OCI-LY1 (cell line): ENCODE results near the gene MSI1.

Source experiments
- H2AFZ ChIP-seq: fragments of 200-600 bp; sonication (generic), shearing (Covaris generic); 2 replicates; pipeline ENCODE4 v1.6.0; 2014; ENCODE audit warnings: antibody characterized with exemption, mild to moderate bottlenecking, low read length
- H3F3A ChIP-seq: fragments of 200-600 bp; sonication (generic), shearing (Covaris generic); 2 replicates; pipeline ENCODE4 v1.6.0; 2014; ENCODE audit warnings: mild to moderate bottlenecking, antibody characterized with exemption, low read length, moderate library complexity; ENCODE audit not compliant: insufficient read depth
- H3K27ac ChIP-seq: fragments of 200-600 bp; sonication (generic); 2 replicates; pipeline ENCODE4 v1.5.1; 2014; ENCODE audit warnings: low read length, mixed run types, mild to moderate bottlenecking, low read depth; ENCODE audit not compliant: poor library complexity, severe bottlenecking
- H3K27me3 ChIP-seq: fragments of 200-600 bp; sonication (generic); 2 replicates; pipeline ENCODE4 v1.6.0; 2014; ENCODE audit warnings: antibody characterized with exemption, mild to moderate bottlenecking, low read length, moderate library complexity; ENCODE audit not compliant: insufficient read depth
- H3K36me3 ChIP-seq: fragments of 200-600 bp; sonication (generic); 2 replicates; pipeline ENCODE4 v1.6.1; 2014; ENCODE audit warnings: mild to moderate bottlenecking, antibody characterized with exemption, low read length, moderate library complexity, mixed read lengths; ENCODE audit not compliant: insufficient read depth
- H3K4me1 ChIP-seq: fragments of 200-600 bp; sonication (generic); 2 replicates; pipeline ENCODE4 v1.5.1; 2014; ENCODE audit warnings: mild to moderate bottlenecking, low read length, moderate library complexity; ENCODE audit not compliant: insufficient read depth, severe bottlenecking
- H3K4me2 ChIP-seq: fragments of 200-600 bp; sonication (generic), shearing (Covaris generic); 2 replicates; pipeline ENCODE4 v1.6.1; 2014; ENCODE audit warnings: low read length
- H3K4me3 ChIP-seq: fragments of 200-600 bp; sonication (generic); 2 replicates; pipeline ENCODE4 v1.5.1; 2014; ENCODE audit warnings: low read length, low read depth, mild to moderate bottlenecking, mixed read lengths; ENCODE audit not compliant: poor library complexity, severe bottlenecking
- H3K79me2 ChIP-seq: fragments of 200-600 bp; shearing (Covaris generic); 2 replicates; pipeline ENCODE4 v1.6.1; 2016; ENCODE audit warnings: mixed run types, low read length, mixed read lengths; ENCODE audit not compliant: insufficient read depth
- H3K9ac ChIP-seq: fragments of 200-600 bp; sonication (generic), shearing (Covaris generic); 2 replicates; pipeline ENCODE4 v1.6.1; 2014; ENCODE audit warnings: mild to moderate bottlenecking, low read length, mixed read lengths
- H3K9me2 ChIP-seq: fragments of 200-600 bp; sonication (generic), shearing (Covaris generic); 2 replicates; pipeline ENCODE4 v1.6.1; 2014; ENCODE audit warnings: low read depth, mild to moderate bottlenecking, low read length, mixed read lengths
- H3K9me3 ChIP-seq: fragments of 200-600 bp; shearing (Covaris generic); 2 replicates; pipeline ENCODE4 v1.6.1; 2014; ENCODE audit warnings: low read length, mixed read lengths
- H4K20me1 ChIP-seq: fragments of 200-600 bp; sonication (generic), shearing (Covaris generic); 2 replicates; pipeline ENCODE4 v1.6.0; 2016; ENCODE audit warnings: mild to moderate bottlenecking, low read length; ENCODE audit not compliant: insufficient read depth
- CTCF ChIP-seq: fragments of 200-600 bp; sonication (generic), shearing (Covaris generic); IDR thresholded peaks from 2 replicates; pipeline ENCODE4 v1.5.1; 2017; ENCODE audit warnings: mild to moderate bottlenecking, antibody characterized with exemption, low read length, moderate library complexity, mixed read lengths
- EZH2 ChIP-seq: fragments of 200-600 bp; sonication (generic), shearing (Covaris generic); IDR thresholded peaks from 2 replicates; pipeline ENCODE4 v1.8.0; 2017; ENCODE audit warnings: borderline replicate concordance, mixed run types, mild to moderate bottlenecking, antibody characterized with exemption, low read length, moderate library complexity, mixed read lengths

MSI1 gene

GRCh38 chr12:120366845-120367232, 2.1 kb downstream of the MSI1 start:
- H3K9ac ChIP-seq = no peak overlapping the region
- H3K79me2 ChIP-seq = no peaks in the 10 kb centered on the region
- no peaks in the 10 kb centered on the region for H3K9me3 ChIP-seq
- H3K27me3 ChIP-seq = peaks cover 7% of the 10 kb centered on the region; the same call in 1 of the 2 replicates
- no peaks in the 10 kb centered on the region for H3K4me1 ChIP-seq
- H3K4me3 ChIP-seq = no peak overlapping the region
- H4K20me1 ChIP-seq = no peaks in the 10 kb centered on the region
- H3K27ac ChIP-seq = no peak overlapping the region
- H3F3A ChIP-seq = no peaks in the 10 kb centered on the region
- no peak overlapping the region for H3K4me2 ChIP-seq
- no peaks in the 10 kb centered on the region for H3K36me3 ChIP-seq
- H2AFZ ChIP-seq = no peak overlapping the region
- TF ChIP-seq EZH2 (no peak), CTCF (no peak)
- H3K9me2 ChIP-seq = no peaks in the 10 kb centered on the region

GRCh38 chr12:120366341-120366705, 2.6 kb downstream of the MSI1 start:
- Histone ChIP-seq H3K36me3 (no peaks in the 10 kb centered on the region), H3K4me2 (no peak overlapping the region), H3K79me2 (no peaks in the 10 kb centered on the region), H3K27me3 (peaks cover 7% of the 10 kb centered on the region; the same call in 1 of the 2 replicates), H3K4me1 (no peaks in the 10 kb centered on the region), H3K9me2 (no peaks in the 10 kb centered on the region), H3K9me3 (no peaks in the 10 kb centered on the region), H3K4me3 (no peak overlapping the region), H3F3A (no peaks in the 10 kb centered on the region), H3K9ac (no peak overlapping the region), H2AFZ (no peak overlapping the region), H3K27ac (no peak overlapping the region), H4K20me1 (no peaks in the 10 kb centered on the region)
- TF ChIP-seq EZH2 (no peak), CTCF (no peak)

GRCh38 chr12:120365675-120366340, 3.2 kb downstream of the MSI1 start:
- no peak overlapping the region for H3K27ac ChIP-seq
- H3F3A ChIP-seq = no peaks in the 10 kb centered on the region
- H4K20me1 ChIP-seq = no peaks in the 10 kb centered on the region
- H3K9ac ChIP-seq = no peak overlapping the region
- peaks cover 8% of the 10 kb centered on the region; the same call in 1 of the 2 replicates for H3K27me3 ChIP-seq
- no peaks in the 10 kb centered on the region for H3K9me2 ChIP-seq
- H3K79me2 ChIP-seq = no peaks in the 10 kb centered on the region
- no peak overlapping the region for H2AFZ ChIP-seq
- H3K4me1 ChIP-seq = no peaks in the 10 kb centered on the region
- H3K36me3 ChIP-seq = no peaks in the 10 kb centered on the region
- TF ChIP-seq CTCF (no peak), EZH2 (no peak)
- H3K4me3 ChIP-seq = no peak overlapping the region
- H3K9me3 ChIP-seq = no peaks in the 10 kb centered on the region
- no peak overlapping the region for H3K4me2 ChIP-seq
